Activated CD8-positive, alpha-beta memory T cell treated with anti-CD3 and anti-CD28 coated beads, Interleukin-2, amount 50 U/mL, for 24 hours (primary cell): ENCODE data around the gene TUNAR.

ENCODE experiments used
- DNase-seq: peaks from one replicate; pipeline ENCODE4 v3.0.0-alpha.2; 2020; ENCODE audit errors: extremely low read depth

TUNAR gene

DNA sequence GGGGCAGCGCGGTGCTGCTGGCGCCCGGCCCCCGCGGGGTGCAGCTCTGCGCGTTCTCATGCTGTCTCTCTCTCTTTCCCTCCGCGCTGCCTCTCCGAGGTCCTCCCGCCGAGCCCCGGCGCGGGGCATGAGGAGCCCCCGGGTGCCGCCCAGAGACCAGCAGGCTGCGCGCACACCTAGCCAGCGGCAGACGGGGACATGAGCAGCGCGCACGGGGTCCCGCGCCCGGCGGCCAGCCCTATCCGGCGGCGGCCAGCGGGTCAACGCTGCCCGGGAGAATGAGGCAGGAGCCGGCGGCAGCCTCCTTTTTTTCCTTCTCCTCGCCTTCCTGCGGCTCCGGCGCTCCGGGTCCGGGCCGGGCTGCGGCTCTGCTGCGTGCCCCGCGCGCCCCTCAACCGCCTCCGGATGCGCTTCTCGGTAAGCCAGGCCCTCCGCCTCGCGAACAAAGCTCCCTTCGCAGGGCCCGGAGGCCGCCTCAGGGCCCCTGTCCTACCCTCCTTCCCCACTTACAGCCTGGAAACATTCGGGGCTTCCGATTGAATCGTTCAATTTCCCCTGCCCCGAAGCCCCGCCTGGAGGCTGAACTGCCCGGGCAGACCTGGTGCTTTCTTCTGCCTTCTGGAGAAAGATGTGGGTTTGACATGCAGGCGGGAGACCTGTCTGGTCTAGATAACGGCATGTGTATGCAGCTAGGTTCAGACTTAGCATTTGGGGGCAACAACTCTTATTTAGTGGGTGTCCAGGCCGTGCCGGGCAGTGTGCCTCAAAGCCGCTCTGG is at the start of gene TUNAR:
Gene TUNAR, plus strand, starts transcription at position 72 of the 778 bp plus-strand sequence.
- DNase-seq = no peak

DNA sequence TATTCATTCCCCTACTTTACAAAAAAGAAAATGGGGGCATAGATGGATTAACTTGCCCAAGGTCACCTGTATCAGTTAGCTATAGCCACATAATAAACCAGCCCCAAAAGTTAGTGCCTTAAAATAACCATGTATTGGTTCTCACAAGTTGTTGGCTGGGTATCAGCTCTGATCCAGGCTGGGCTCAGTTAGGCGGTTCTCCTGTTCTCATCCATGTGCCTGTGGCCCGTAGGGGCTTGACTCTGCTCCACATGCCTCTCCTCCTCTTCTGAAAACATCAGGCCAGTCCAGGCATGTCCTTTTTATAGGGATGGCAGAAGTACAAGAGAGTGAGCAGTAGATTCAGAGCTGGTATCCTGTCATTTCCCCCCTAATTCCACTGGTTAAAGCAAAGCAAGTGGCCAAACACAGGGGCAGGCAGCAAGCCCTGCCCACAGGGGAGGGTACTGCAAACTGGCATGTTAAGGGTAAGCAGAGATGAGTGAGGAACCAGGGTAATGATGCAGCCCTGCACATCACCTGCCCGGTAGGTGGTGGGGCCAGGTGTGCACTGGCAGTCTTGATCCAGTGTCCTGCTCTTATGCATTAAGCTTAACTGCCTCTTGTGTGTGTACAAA is 47.9 kb upstream of the TUNAR start:
- no peak for DNase-seq

GRCh38 chr14:95829321-95829720 is 47.3 kb upstream of the TUNAR start:
- DNase-seq = no peak

DNA sequence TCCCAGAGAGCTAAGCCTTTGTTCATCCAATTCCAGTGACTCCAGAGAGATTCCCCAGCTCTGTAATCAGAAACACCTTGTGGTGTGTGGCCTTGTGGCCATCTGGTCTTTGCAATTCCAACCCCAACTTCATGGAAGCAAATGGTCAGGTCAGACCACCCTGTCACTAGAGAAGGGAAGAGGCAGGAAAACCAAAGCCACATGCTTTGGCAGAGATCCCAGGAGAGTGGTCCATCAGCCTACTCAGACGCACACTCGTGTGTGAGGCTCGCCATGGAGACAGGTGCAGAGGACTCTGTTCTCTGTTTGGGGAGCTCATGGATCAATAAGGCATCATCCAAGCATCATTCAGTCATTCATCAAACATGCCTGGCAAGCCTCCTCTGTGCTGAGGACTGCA is 46.2 kb upstream of the TUNAR start:
- DNase-seq = no peak

DNA sequence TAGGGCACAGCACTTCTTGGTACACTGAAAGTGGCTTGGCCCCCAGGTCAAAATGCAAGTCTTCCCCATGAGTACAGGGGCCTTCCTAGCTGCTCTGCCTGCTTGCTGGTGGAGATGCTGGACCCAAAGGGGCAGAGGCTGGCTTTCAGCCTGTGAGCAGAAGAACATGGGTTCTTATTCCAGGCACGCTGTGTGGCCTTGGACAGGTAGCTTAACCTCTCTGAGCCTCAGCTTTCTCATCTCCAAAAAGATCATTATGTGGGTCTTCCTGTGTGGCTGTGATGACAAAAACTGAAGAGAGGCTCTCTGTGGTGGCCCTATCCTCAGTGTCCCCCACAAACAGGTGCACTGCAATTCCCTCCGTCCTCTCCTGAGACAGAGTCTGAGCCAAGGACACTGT is 45.6 kb upstream of the TUNAR start:
- no peak for DNase-seq

DNA sequence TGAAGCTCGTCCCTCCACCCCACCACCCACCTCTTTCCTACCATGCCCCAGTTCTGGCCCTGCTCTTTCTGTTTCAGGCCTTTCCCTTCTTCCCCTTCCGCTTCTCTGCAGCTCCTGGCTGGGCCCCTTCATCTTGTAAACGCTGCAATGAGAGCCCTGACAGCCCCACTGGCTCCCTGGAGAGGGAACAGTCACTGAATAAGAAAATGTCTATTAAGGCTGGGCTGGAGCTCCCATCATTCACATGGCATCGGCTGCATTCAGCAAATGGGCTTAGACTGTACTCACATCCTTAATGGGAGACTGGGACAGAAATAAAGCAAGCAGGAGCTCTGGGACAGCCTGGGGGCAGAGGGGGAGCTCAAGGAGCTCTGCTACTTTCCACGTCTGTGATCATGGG is 45.2 kb upstream of the TUNAR start:
- DNase-seq = no peak

- no peak for DNase-seq
These were observed 44.6 kb upstream of the TUNAR start for GRCh38 chr14:95832012-95832411.

DNA sequence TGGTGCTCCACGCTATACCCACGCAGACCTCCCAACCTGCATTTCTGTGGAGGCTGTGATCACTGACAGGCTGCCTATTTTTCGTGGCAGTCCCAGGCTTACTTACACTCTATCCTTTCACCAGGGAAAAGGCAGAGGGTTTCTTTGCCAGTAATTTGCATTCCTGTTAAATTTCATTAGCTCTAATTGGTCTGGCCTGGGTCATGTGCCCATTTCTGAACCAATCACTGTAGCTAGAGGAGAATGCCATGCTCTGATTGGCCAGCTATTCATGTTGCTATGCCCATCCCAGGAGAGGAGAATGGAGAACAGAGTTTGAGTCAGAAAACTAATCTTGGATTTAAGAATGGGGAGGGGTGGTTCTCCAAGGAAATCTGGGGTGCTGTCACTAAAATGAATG is 43.2 kb upstream of the TUNAR start:
- no peak for DNase-seq

DNA sequence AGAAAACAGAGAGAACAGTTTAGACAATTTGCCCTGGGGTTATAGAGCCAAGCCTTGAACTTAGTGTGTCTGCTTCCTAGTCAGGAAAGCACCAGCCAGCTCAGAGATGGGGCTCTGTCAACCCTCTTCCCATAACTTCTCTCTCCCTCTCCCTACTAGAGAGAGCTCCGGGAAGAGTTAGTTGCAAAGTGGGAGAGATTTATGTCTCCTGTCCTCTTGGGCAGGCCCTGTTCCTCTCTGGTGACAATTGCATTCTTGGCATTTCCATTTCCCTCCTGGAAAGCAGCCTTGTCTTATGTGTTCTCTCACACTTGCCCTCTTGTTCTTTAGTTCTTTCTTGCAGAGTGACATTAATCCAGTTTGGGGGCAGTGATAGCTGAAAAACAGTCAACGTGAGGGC is 42.1 kb upstream of the TUNAR start:
- no peak for DNase-seq

DNA sequence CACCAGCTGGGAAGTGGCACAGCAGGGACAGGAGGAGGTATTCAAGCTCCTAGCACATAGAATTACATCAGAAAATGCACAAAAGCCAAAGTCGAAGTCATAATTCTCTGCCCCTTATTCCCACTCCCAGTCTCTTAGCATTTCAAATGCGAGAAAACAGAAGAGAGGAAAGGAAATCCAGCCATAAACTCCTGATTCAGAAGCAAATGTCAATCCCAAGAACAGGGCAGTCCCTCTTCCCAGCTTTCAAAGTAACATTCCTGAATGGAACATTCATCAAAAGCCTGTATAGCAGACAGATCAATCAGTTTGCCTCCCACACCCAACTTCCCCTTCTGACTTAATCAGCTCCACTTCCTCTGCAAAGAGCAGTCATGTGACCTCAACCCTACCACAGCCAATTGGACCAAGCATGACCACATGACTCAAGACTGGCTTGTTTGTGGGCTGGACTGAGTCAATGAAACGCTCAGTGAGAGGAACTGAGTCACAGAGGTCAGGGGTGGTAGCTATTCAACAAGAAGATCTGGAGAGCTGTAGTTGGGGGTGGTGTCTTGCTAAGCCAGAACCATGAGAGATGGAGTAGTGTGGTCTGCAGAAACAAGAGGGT is 41.4 kb upstream of the TUNAR start:
- no peak for DNase-seq

GRCh38 chr14:95838862-95839261 is 37.8 kb upstream of the TUNAR start:
- no peak for DNase-seq

- DNase-seq = no peak
These were observed 36.4 kb upstream of the TUNAR start for GRCh38 chr14:95840094-95840700.

DNA sequence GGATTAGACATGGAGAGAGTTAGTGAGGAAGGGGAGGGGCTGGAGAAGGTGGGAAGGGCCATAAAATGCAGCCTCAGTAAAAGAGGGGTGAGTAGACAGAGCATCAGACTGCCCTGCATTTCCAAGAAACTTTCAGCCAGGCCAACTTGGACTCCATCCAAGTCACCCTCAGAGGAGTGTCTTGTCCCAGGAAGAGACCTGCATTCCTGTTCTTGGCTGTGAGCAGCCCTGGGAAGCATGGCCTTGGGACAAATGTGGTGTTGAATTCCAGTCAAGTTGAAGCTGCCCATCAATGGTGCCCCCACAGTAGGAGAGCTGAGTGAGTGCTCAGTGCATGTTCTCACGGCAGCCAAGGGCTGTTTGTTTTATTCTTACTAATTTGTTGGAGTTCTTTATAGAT is 35.0 kb upstream of the TUNAR start:
- no peak for DNase-seq

GRCh38 chr14:95849761-95850160 is 26.9 kb upstream of the TUNAR start:
- DNase-seq = no peak

DNA sequence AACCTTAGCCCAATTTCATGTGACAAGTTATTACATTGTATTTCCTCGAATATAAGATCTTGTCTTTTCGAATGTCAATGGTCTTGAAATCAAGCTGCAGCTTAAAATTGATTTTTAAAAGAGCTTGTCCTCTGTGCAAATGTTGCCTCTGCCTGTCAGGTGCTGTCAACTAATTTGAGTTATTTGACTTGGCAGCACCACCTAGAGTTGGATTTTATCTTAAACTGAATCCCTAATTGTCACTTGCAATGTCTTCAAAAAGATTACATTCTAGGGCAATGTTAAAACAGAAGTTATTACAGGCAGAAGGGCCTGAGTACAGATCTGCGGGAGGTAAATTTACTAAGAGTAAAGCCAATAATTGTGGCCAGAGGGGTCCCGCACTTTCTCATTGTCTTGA is 26.2 kb upstream of the TUNAR start:
- DNase-seq = no peak

- DNase-seq = no peak
These were observed 21.0 kb upstream of the TUNAR start for GRCh38 chr14:95855606-95856005.

GRCh38 chr14:95857275-95857674 is 19.4 kb upstream of the TUNAR start:
- no peak for DNase-seq

DNA sequence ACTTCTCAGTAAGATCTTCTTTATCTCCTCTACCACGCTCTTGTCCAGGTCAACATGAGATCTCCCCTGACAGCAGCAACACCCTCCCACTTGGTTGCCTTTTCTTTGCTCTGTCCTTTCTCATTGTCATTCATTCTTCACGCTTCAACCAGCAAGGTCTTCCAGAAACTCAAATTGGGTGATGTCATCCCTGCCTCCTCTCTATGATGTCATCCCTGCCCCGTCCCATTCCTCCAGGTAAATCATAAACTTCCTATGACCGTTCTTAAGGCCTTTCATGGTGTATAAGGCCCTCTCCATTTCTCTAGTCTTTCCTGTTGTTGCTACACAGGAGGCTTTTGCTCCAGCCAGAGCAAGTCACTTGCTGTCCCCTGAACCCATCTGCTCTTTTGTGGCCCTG is 17.7 kb upstream of the TUNAR start:
- DNase-seq = no peak

DNA sequence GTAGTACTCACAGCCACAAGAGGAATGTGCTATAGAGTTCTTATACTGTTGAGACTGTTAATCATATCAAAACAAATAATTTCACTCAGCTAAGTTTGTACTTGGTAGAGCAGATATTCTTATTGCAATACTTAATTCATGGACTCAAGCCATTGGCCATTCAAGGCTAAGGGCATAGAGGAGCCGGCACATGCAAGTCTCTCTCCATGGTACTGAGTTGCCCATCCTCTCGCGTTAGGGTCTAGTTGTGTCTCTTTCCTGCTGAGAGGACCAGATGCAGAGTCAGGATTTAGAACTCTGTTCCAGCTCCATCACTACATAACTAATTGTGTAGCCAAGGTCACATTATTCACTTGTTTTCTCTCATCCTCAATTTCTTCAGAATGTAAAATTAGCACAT is 14.4 kb upstream of the TUNAR start:
- no peak for DNase-seq

GRCh38 chr14:95863295-95863694 is 13.3 kb upstream of the TUNAR start:
- no peak for DNase-seq

DNA sequence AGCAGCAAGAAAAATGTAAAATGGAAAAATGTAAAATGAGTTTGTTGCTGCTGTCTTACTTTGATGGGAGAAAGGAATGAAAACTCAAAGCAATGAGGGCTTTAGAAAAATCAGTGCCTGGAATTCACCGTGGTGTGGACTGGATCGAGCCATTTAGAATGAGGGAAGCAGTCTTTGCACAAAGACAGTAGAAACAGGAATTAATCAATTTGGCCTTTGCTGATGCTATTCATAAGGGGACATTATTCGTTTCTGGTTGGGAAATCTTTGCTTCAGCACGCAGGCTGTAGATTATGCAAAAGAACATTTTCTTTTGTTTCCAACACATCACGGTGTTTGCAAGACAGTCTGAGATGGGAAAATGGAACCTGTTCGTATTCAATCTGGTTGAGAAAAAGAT is 6.9 kb upstream of the TUNAR start:
- DNase-seq = no peak

GRCh38 chr14:95870772-95871171 is 5.9 kb upstream of the TUNAR start:
- no peak for DNase-seq

DNA sequence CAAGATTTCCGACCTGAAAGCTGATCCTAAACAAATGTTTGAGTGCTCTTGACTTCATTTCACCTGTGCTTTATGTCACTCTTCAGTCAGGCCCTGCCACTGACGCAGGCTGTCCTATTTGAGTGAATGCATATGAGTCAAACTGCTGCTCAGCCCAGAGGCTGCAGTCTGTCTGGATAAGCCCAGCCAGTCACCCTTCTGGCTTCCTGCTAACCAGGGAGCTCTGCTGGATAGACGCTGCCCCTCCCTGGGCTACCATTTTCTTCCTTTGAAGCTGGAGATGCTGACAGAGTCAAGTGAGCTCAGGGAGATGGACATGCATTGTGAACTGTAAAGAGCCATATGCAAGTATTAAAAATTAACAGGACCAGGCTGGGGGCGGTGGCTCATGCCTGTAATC is 5.1 kb upstream of the TUNAR start:
- no peak for DNase-seq
